CD4-positive, alpha-beta T cell treated with Interleukin-12 subunit alpha and Interleukin-12 subunit beta, for 1 hour (primary cell): Measurements from ENCODE around the gene TSTD1.
"Not testable (repeated sequence)": the region's sequence is repeated elsewhere in the genome, so short reads cannot be mapped to it uniquely, and the experiment has no call there.

Experiments
- DNase-seq: peaks from one replicate; pipeline ENCODE4 v3.0.0-alpha.2; 2020

The TSTD1 gene

GRCh38 chr1:161033751-161034150 lies 5.0 kb downstream of the TSTD1 start:
- no peak for DNase-seq

GRCh38 chr1:161032409-161032808 lies 6.4 kb downstream of the TSTD1 start:
- no peak for DNase-seq

GRCh38 chr1:161031874-161032273 lies 6.9 kb downstream of the TSTD1 start:
- no peak for DNase-seq

GRCh38 chr1:161029466-161029865 lies 9.3 kb downstream of the TSTD1 start:
- not testable (repeated sequence) for DNase-seq

GRCh38 chr1:161026954-161027353 lies 11.8 kb downstream of the TSTD1 start:
- DNase-seq, result not testable (repeated sequence)

- not testable (repeated sequence) for DNase-seq
These were observed 16.3 kb downstream of the TSTD1 start for GRCh38 chr1:161022432-161022831.

GRCh38 chr1:161021970-161022353 lies 16.8 kb downstream of the TSTD1 start:
- no peak for DNase-seq

GRCh38 chr1:161021165-161021969 lies 17.4 kb downstream of the TSTD1 start:
- peak; percentile 95 for DNase-seq

- no peak for DNase-seq
These were observed 18.1 kb downstream of the TSTD1 start, which contains the start of gene F11R for GRCh38 chr1:161020509-161021164. TSS of gene F11R (minus strand) at chr1:161021152. CDS start at chr1:161021073, 79 bp downstream.

GRCh38 chr1:161019751-161020495 lies 18.8 kb downstream of the TSTD1 start:
- DNase-seq, result no peak

GRCh38 chr1:161019111-161019660 lies 19.6 kb downstream of the TSTD1 start:
- DNase-seq, result not testable (repeated sequence)

GRCh38 chr1:161018631-161018930 lies 20.2 kb downstream of the TSTD1 start:
- DNase-seq, result no peak

- DNase-seq, result no peak
These were observed 20.8 kb downstream of the TSTD1 start for GRCh38 chr1:161017756-161018630.

GRCh38 chr1:161017181-161017580 lies 21.6 kb downstream of the TSTD1 start:
- DNase-seq, result not testable (repeated sequence)

- not testable (repeated sequence) for DNase-seq
These were observed 22.1 kb downstream of the TSTD1 start for GRCh38 chr1:161016683-161017082.

- peak; percentile 78 for DNase-seq
These were observed 25.1 kb downstream of the TSTD1 start for GRCh38 chr1:161013488-161014230.

GRCh38 chr1:161013131-161013487 lies 25.7 kb downstream of the TSTD1 start:
- DNase-seq, result no peak

- DNase-seq, result no peak
These were observed 26.3 kb downstream of the TSTD1 start for GRCh38 chr1:161012420-161012819.

GRCh38 chr1:161009602-161010211 lies 29.1 kb downstream of the TSTD1 start:
- DNase-seq, result no peak

- DNase-seq, result no peak
These were observed 29.8 kb downstream of the TSTD1 start for GRCh38 chr1:161008869-161009510.

- no peak for DNase-seq
These were observed 31.4 kb downstream of the TSTD1 start for GRCh38 chr1:161007369-161007768.
